ENCODE results near the gene PARP2. TPM values are rescaled to one million over a fixed set of nuclear protein-coding genes. Genes with fewer than 3 reads are reported as not detected.

The PARP2 gene
- 10 to 100 TPM; 15.7 to 22.9 (median 22.0) TPM for total RNA-seq (2021; fragmentation: NEBNext Ultra II Directional; extraction: Animal tissue kit (Norgen Biotek cat#: 25700))
- long read RNA-seq, transcript PARP2-201 (16 exons, 1,886 nt) = minor isoform, 13 of 35 reads
- long read RNA-seq, transcript PARP2-202 (16 exons, 1,881 nt) = major isoform, 15 of 35 reads
- long read RNA-seq, partial matches to known transcripts = 3 of 35 reads
- long read RNA-seq, other reads (novel, unspliced or antisense) = 3 of 35 reads

GRCh38 chr14:20343092-20343861 lies at the start of gene PARP2:
TSS of gene PARP2 (plus strand) at chr14:20343635. CDS start at chr14:20343642, 7 bp downstream.
- Mint-ChIP-seq H3K9me3 (no peaks in the 10 kb centered on the region), H3K27ac (peak within 1 kb of the TSS; percentile 94)

GRCh38 chr14:20294636-20295035 lies 48.8 kb upstream of the PARP2 start:
- Mint-ChIP-seq H3K36me3 (ENCODE audit: low read depth) (peaks cover 19% of the 10 kb centered on the region), H3K9me3 (no peaks in the 10 kb centered on the region), H3K27ac (no peak overlapping the region), H3K4me3 (no peak overlapping the region), H3K27me3 (ENCODE audit: insufficient read depth) (no peaks in the 10 kb centered on the region), H3K4me1 (ENCODE audit: low read depth) (no peaks in the 10 kb centered on the region)
- no peak for DNase-seq
- no peak for TF ChIP-seq CTCF (IDR thresholded peaks at IDR 0.05)

More at GRCh38 chr14:20343092-20343861, at the start of gene PARP2:
- H3K4me3 Mint-ChIP-seq = peak within 1 kb of the TSS; percentile 94
- TF ChIP-seq CTCF (IDR thresholded peaks at IDR 0.05) = peak; percentile 45; the same call in 1 of the 2 replicates
- no peaks in the 10 kb centered on the region; the same call in 1 of the 2 replicates for H3K27me3 Mint-ChIP-seq (ENCODE audit: insufficient read depth)
- H3K4me1 Mint-ChIP-seq (ENCODE audit: low read depth) = peaks cover 16% of the 10 kb centered on the region
- peaks cover 15% of the 10 kb centered on the region for H3K36me3 Mint-ChIP-seq (ENCODE audit: low read depth)
- peak; percentile 100 for DNase-seq

GRCh38 chr14:20295067-20295466 lies 48.4 kb upstream of the PARP2 start:
- TF ChIP-seq CTCF (IDR thresholded peaks at IDR 0.05) = no peak
- H3K9me3 Mint-ChIP-seq = no peaks in the 10 kb centered on the region
- H3K27ac Mint-ChIP-seq = no peak overlapping the region
- DNase-seq = no peak
- peaks cover 20% of the 10 kb centered on the region for H3K36me3 Mint-ChIP-seq (ENCODE audit: low read depth)
- H3K4me1 Mint-ChIP-seq (ENCODE audit: low read depth) = no peaks in the 10 kb centered on the region
- no peaks in the 10 kb centered on the region for H3K27me3 Mint-ChIP-seq (ENCODE audit: insufficient read depth)
- H3K4me3 Mint-ChIP-seq = no peak overlapping the region

GRCh38 chr14:20302042-20302755 lies 41.2 kb upstream of the PARP2 start:
- no peak overlapping the region for H3K4me3 Mint-ChIP-seq
- peak overlapping the region; percentile 51 for H3K27ac Mint-ChIP-seq
- TF ChIP-seq CTCF (IDR thresholded peaks at IDR 0.05) = no peak
- H3K9me3 Mint-ChIP-seq = no peaks in the 10 kb centered on the region
- peaks cover 17% of the 10 kb centered on the region; the same call in 1 of the 2 replicates for H3K36me3 Mint-ChIP-seq (ENCODE audit: low read depth)
- H3K4me1 Mint-ChIP-seq (ENCODE audit: low read depth) = peaks cover 37% of the 10 kb centered on the region
- peaks cover 7% of the 10 kb centered on the region for H3K27me3 Mint-ChIP-seq (ENCODE audit: insufficient read depth)
- peak; percentile 25 for DNase-seq

GRCh38 chr14:20305265-20306078 lies 38.0 kb upstream of the PARP2 start, which contains the start of gene TTC5:
TSS of gene TTC5 (minus strand) at chr14:20305951. CDS start at chr14:20305937, 14 bp downstream.
- Mint-ChIP-seq H3K27me3 (ENCODE audit: insufficient read depth) (peaks cover 7% of the 10 kb centered on the region; the same call in 1 of the 2 replicates), H3K9me3 (no peaks in the 10 kb centered on the region), H3K4me3 (peak within 1 kb of the TSS; percentile 95), H3K36me3 (ENCODE audit: low read depth) (peaks cover 13% of the 10 kb centered on the region; the same call in 1 of the 2 replicates), H3K4me1 (ENCODE audit: low read depth) (peaks cover 37% of the 10 kb centered on the region), H3K27ac (peak within 1 kb of the TSS; percentile 90)
- peak; percentile 76 for DNase-seq
- TF ChIP-seq CTCF (IDR thresholded peaks at IDR 0.05) = peak; percentile 91

Measured in HFFc6 (cell line).